NCI-H2196 (cell line): ENCODE results near the gene GPC6.

Experiments
- DNase-seq: peaks from one replicate; lab custom pipeline; 2025; ENCODE audit not compliant: unreplicated experiment; lab: John Stamatoyannopoulos, UW

Gene GPC6

DNA sequence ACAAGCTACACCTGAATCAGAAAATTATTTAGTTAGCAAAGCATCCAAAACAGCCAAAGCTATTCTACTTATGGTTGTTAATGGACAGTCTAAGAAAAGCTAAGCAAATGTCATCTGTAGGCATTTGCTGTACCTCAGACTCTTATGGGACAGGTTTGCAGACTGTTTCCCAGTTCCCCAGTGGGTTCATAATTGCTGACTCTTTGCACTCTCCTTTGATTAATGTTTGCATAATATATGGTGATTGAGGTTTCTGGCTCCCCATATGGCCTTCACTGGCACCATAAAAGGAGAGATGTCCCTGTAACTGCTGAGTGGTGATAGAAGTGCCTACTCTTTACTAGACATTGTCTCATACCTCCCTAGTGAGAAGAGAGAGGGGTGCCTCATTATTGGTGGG is 142.1 kb downstream of the GPC6 start:
- DNase-seq, result no peak

DNA sequence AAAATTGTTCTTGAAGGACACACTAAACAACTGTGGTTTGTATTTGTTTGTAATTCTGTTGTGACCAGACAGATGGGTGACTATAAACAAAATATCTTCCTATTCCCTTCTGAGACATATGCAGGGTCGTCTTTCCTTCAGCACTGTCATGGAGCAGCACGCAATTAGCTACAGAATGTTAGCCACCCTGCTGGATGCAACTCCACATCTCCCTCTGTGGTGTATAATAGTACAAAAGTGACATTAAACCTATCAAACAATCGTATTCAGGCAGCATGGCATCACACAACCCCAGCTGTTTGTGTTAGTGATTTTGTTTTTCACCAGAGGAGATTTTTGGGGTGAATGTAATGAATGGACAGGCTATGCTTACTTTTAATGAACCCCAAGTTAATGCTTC is 146.2 kb downstream of the GPC6 start:
- DNase-seq, result no peak

GRCh38 chr13:93375491-93375890 is 148.9 kb downstream of the GPC6 start:
- no peak for DNase-seq

DNA sequence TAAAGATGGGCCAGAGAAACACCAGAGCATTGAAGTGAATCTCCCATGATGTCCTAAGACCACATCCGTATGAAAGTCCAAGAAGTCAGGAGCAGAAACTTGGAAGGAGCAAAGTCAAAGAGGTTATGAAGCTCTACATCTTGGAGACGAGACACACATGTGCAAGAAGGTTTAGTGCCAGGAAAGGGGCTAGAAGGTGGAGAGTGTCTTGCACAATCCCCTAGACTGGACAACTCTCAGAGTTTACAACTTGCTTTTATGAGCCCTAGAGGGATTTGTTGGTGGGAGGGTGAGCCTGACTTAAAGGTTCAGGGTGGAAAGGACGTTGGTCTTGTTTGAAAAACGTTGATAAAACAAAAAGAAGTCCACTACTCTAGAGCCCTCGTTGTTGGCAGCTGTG is 150.6 kb downstream of the GPC6 start:
- no peak for DNase-seq

DNA sequence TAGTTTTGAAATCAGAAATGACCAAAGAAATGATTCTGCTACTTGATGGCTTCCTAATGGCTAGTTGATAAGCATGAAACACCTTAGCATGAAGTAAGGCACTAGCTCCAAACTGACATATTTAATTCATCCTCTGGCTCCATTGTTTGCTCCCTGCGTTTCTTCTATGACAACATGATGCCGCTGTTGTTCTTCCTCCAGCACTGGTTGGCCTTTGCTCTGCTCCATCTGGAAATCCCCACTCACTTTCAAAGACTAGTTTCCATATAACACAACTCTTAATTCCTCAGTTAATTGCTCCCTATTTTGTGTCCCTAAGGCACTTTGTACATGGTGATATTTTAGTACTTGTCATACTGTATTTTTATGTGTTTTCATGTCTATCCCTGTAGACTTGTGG is 151.6 kb downstream of the GPC6 start:
- no peak for DNase-seq

DNA sequence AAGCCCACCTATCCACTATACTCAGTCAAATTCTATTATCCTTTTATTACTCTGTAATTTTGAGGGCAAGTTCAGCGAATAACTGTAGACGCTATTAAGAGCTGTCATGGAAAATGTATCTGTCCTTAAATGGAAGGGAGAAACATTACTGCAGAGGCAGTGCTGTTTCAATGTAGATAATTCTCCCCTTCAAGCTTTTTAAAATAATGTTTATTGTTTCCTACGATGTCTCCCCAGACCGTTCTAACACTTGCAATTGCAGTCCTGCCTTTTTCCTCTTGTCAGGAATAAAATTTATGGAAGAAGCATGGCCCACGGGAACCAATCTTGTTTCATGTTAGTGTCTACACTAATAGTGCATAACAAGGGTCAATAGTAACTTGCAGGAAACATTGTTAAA is 159.5 kb downstream of the GPC6 start:
- DNase-seq, result no peak

- DNase-seq, result no peak
Measured at GRCh38 chr13:93388701-93389100, 162.1 kb downstream of the GPC6 start.

GRCh38 chr13:93397619-93398018 is 171.0 kb downstream of the GPC6 start:
- DNase-seq, result no peak

DNA sequence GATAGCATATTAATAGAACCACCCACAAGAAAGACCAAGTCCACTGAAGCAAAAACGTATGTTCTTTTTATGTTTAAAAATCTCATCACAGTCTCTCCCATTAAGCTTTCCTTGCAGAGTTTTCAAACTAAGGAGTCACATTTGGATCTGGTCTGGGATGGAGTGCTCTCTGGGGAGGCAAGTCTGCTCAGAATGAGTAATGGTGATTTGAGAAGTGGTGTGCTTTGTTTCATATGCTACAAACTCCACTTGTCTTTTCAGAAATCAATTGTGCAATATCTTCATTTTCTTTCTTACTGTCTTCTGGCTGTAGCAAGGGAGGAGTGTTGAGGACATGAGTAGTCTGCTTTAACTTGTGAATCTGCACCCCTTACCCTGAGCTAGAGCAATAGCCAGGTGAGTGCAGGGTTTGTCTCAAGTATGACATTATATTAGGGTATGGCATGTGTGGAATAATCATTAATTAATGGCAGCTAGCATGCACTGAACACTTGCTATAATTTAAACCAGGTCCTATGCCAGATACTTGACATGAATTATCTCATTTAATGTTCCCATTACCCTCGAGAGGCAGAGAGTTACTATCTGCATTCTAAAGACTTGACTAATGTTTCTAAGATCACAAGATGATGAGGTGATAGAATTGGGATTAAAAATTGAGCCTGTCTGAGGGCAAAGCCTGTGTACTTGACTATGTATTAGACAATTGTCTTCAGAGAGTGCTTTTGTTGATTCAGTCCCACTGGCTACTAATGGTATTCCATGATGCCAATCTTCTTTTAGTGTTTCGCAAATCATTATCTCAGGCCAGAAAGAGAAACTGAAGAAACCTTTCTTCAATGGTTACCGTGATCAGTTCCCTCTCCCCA is 171.8 kb downstream of the GPC6 start:
- DNase-seq, result no peak

DNA sequence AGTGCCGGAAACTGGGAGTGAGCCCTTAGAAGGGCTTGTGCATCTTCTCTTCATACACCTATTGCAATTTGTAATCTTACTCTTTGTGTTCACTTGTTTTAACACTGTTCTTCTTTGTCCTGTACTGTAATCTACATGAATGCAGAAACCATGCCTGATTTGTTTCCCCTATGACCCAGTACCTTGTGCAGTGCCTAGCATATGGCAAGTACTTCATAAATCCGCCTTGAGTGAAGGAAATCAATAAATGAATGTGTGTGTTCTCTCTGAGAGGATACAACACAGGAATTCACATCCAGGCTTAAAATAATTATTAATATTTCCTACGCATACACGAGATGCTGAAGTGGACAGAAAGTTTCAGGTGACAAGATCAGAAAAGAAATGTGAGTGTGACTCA is 172.6 kb downstream of the GPC6 start:
- DNase-seq, result no peak

GRCh38 chr13:93406136-93406535 is 179.5 kb downstream of the GPC6 start:
- no peak for DNase-seq

DNA sequence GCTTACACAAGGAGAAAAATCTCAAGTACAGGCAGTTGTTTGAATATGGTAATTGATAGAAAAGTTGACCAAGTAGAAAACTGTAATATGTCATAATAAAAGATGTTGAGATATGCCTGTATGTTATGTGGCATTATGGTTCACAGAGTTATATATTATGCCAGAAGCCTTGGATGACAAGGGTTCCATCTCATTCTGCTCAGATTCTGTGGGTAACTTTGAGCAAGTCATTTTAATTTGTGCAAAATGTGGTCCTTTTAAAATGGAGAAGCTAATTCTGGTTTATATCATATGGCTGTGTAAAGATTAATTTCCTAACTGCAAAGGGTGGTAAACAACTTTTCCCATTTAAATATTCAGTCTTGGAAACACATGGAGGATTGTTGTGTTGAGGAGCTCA is 180.9 kb downstream of the GPC6 start:
- DNase-seq, result no peak

GRCh38 chr13:93409001-93409400 is 182.4 kb downstream of the GPC6 start:
- no peak for DNase-seq

DNA sequence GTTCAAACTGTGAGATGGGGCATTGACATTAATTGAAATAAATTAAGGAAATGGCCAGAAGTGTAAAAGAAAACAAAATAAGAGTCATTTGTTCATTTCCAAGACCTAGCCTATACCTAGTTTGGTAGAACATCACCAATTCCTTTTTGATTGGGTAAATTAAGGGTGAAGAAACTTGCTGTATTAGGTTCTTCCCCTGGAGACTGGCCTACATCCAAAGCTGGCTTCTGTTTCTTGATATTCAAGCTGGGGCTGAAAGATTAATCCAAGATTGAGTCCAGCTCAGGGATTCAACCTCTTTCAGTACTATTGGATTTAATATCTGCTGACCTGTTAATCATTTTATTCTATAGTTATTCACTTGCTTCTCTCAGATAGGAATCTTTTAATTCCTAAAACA is 183.2 kb downstream of the GPC6 start:
- no peak for DNase-seq

- no peak for DNase-seq
Measured at GRCh38 chr13:93411186-93411680, 184.6 kb downstream of the GPC6 start.

GRCh38 chr13:93412676-93413075 is 186.1 kb downstream of the GPC6 start:
- DNase-seq, result no peak

DNA sequence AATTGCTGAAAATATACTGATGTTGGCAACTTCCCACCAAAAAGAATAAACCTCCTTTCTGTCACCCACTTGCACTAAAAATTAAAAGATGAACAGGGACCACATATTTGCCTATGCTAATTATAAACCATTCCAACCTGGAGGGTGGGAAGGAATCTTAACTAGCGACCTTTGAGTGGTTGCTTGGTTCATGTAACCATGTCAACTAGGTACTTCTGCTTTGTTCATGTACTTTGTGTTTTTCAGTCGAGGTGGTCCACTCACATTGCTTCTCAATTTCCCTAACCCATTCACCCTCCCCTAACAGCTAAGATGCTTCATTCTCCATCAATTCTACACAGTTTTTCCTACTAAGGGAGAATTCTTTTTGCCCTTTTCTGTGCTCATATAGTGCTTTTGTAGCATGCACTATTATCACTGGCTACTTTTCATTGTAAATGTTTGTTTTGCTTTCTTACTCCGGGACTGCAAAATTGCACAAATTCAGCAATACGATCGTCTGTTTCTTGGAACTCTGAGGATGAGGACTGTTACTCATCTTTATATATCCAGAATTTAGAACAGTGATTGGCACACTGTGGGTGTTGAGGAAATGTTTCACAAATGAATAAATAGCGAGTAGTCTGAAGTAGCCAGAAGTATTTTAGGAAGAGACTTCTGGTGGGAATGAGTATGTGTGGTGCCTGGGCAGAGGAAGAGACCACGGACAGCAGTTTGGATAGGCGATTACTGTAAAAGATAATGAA is 187.5 kb downstream of the GPC6 start:
- no peak for DNase-seq

DNA sequence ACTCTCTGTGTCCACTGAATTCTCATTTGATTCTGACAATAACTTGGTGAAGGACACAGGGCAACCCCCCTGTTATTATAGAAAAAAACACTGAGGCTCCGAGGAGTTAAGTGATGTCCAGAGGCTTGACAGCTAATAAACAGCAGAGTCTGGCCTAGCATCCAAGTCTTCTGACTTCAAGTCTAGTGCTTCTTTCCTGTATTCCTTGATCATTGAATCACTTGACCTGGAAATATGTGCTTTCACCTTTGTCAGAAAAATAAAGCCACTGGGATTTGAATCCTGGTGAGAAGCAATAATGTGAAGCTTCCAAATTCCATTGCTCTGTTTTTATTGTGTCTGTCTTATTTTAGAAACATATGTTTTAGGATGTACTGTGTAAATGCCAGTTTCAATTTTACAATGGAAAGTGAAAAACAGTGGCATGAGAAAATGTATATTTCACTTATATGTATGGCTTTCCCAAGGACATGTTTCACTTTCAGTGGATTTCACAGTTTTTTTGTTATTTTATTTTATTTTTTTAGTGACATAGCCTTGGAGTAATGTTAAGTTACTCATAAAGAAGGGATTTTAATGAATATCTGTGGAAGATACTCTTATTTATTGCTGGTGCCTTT is 190.2 kb downstream of the GPC6 start:
- no peak for DNase-seq

- no peak for DNase-seq
Measured at GRCh38 chr13:93418398-93418797, 191.8 kb downstream of the GPC6 start.

GRCh38 chr13:93420206-93420605 is 193.6 kb downstream of the GPC6 start:
- no peak for DNase-seq

- no peak for DNase-seq
Measured at GRCh38 chr13:93420887-93421286, 194.3 kb downstream of the GPC6 start.
